GM18520 (cell line): ENCODE results near the gene ZNF490.

Source experiments
- ATAC-seq: cut with Tn5 transposase; IDR thresholded peaks from one replicate; pipeline ENCODE4 v1.9.1; 2021; ENCODE audit not compliant: unreplicated experiment

ZNF490 gene

DNA sequence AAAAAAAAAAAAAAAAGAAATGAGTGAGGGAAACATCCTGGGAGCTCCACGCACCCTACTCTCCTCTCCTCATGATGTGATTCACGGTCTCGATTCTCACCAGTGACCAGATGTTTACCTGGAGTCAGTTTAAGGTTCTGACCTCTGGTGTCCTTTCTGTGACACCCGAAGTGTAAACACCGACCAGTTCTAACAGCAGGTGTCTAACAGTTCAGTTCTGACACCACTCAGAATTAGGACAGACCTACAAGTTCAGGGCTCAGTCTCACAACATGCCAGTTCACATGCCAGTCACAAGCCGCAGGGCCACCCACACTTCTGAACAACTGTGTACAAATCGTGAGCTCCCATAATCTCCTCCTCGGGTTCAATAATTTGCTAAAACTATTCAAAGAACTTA is 65.3 kb downstream of the ZNF490 start:
- ATAC-seq, result no peak

DNA sequence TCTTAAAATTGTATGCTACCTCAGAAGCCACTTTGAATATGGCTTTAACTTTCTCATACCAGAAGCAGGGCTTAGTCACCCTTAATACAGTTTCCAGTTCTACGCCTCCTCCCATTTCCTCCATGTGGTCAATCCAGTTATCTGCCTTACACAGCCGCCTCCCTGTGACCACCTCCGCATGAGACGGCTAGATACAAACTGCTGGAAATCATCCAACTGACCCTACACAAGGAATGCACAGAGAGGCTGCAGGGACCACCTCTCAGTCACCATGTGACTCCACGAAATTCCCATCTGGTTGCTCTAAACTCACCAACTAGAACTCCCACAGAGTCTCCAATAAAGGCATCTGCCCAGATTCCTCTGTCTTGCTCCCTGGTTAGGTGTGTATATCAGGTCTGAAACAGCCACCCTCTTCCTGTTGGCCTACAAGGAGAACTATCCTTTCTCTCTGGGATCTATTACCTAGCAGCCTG is 66.2 kb downstream of the ZNF490 start:
- ATAC-seq, result no peak

DNA sequence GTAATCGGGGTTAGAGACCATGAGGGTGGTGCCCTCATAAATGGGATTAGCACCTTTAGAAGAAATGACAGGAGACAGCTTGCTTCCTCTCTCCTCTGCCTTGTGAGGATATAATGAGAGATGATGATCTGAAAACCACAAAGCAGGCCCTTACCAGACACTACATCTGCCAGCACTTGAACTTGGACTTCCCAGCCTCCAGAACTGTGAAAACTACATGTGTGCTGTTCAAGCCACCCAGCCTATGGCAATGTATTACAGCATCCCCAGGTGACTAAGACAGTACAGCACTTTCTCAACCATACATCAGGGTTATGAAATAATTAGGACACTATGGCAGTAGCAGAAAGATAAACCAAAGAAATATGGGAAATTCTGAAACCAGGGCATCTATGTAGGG is 66.8 kb downstream of the ZNF490 start:
- ATAC-seq, result no peak
